HK-2 (cell line): Measurements from ENCODE around the gene INPP4B.
"Not testable (repeated sequence)": the region's sequence is repeated elsewhere in the genome, so short reads cannot be mapped to it uniquely, and the experiment has no call there.

Experiments
- DNase-seq: peaks from one replicate; pipeline ENCODE4 v3.0.0-alpha.2; 2018; ENCODE audit not compliant: unreplicated experiment

INPP4B gene

GRCh38 chr4:142824368-142824767 lies 21.7 kb downstream of the INPP4B start:
- no peak for DNase-seq

- DNase-seq = no peak
These were observed 22.3 kb downstream of the INPP4B start for GRCh38 chr4:142823796-142824195.

- DNase-seq = no peak
These were observed 27.6 kb downstream of the INPP4B start for GRCh38 chr4:142818476-142818875.

- no peak for DNase-seq
These were observed 28.1 kb downstream of the INPP4B start for GRCh38 chr4:142818031-142818430.

- DNase-seq = peak; percentile 62
These were observed 28.7 kb downstream of the INPP4B start for GRCh38 chr4:142817442-142817841.

GRCh38 chr4:142815834-142816233 lies 30.3 kb downstream of the INPP4B start:
- peak; percentile 13 for DNase-seq

GRCh38 chr4:142813388-142813787 lies 32.7 kb downstream of the INPP4B start:
- DNase-seq = no peak

- no peak for DNase-seq
These were observed 34.0 kb downstream of the INPP4B start for GRCh38 chr4:142812091-142812490.

- DNase-seq = no peak
These were observed 35.1 kb downstream of the INPP4B start for GRCh38 chr4:142811034-142811433.

- no peak for DNase-seq
These were observed 36.5 kb downstream of the INPP4B start for GRCh38 chr4:142809559-142809958.

- not testable (repeated sequence) for DNase-seq
These were observed 42.2 kb downstream of the INPP4B start for GRCh38 chr4:142803879-142804278.

GRCh38 chr4:142801966-142802365 lies 44.1 kb downstream of the INPP4B start:
- DNase-seq = no peak

- no peak for DNase-seq
These were observed 65.0 kb downstream of the INPP4B start for GRCh38 chr4:142781114-142781513.

GRCh38 chr4:142778900-142779299 lies 67.2 kb downstream of the INPP4B start:
- no peak for DNase-seq

GRCh38 chr4:142778430-142778829 lies 67.7 kb downstream of the INPP4B start:
- DNase-seq = no peak

- no peak for DNase-seq
These were observed 68.9 kb downstream of the INPP4B start for GRCh38 chr4:142777045-142777743.

- no peak for DNase-seq
These were observed 70.1 kb downstream of the INPP4B start for GRCh38 chr4:142776026-142776425.

GRCh38 chr4:142773505-142773904 lies 72.6 kb downstream of the INPP4B start:
- DNase-seq = no peak

GRCh38 chr4:142762280-142762679 lies 83.8 kb downstream of the INPP4B start:
- no peak for DNase-seq

GRCh38 chr4:142752202-142752786 lies 93.8 kb downstream of the INPP4B start:
- DNase-seq = no peak

- no peak for DNase-seq
These were observed 102.8 kb downstream of the INPP4B start for GRCh38 chr4:142743121-142743825.

GRCh38 chr4:142741995-142742394 lies 104.1 kb downstream of the INPP4B start:
- no peak for DNase-seq

GRCh38 chr4:142728233-142728632 lies 117.9 kb downstream of the INPP4B start:
- no peak for DNase-seq
